GM13976 (cell line): ENCODE results near the gene NRSN2.

ENCODE experiments used
- DNase-seq: peaks from one replicate; pipeline ENCODE4 v3.0.0; 2012; ENCODE audit warnings: low spot score
- in situ Hi-C: fragments of 300-500 bp; cut with MboI; formaldehyde crosslinking; loops from one replicate; pipeline ENCODE4 v1.12.0; 2022; ENCODE audit warnings: low sequenced_read_pairs, mixed read lengths, inconsistent platforms; ENCODE audit not compliant: unreplicated experiment
- TF ChIP-seq, protein P1 (sequence below): IDR thresholded peaks from 2 replicates; pipeline ENCODE4 v1.5.1; 2012; ENCODE audit warnings: borderline replicate concordance, mild to moderate bottlenecking; ENCODE audit not compliant: insufficient read depth; ENCODE audit errors: extremely low read depth, missing control alignments, control extremely low read depth

The NRSN2 gene

DNA sequence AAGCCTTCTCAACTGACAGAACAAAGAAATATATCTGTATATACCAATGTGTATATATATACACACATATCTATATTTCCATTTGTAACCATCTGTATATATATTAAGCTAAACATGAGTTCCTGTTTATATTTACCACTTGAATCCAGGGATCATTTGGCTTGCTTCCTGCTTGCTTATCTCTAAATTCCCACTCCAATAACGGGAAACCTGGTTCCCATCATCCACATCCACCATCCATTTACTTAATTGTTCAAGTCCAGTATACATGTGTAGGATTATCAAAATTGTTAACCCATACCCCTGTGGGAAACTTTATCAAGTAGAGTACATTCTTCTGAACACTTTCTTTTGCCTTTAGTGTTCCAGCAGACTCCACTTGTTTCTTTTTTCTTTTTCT is 34.0 kb upstream of the NRSN2 start:
- TF ChIP-seq, protein P1, sequence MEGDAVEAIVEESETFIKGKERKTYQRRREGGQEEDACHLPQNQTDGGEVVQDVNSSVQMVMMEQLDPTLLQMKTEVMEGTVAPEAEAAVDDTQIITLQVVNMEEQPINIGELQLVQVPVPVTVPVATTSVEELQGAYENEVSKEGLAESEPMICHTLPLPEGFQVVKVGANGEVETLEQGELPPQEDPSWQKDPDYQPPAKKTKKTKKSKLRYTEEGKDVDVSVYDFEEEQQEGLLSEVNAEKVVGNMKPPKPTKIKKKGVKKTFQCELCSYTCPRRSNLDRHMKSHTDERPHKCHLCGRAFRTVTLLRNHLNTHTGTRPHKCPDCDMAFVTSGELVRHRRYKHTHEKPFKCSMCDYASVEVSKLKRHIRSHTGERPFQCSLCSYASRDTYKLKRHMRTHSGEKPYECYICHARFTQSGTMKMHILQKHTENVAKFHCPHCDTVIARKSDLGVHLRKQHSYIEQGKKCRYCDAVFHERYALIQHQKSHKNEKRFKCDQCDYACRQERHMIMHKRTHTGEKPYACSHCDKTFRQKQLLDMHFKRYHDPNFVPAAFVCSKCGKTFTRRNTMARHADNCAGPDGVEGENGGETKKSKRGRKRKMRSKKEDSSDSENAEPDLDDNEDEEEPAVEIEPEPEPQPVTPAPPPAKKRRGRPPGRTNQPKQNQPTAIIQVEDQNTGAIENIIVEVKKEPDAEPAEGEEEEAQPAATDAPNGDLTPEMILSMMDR = no peak
- DNase-seq = no peak
- in situ Hi-C loops = no loop called here

DNA sequence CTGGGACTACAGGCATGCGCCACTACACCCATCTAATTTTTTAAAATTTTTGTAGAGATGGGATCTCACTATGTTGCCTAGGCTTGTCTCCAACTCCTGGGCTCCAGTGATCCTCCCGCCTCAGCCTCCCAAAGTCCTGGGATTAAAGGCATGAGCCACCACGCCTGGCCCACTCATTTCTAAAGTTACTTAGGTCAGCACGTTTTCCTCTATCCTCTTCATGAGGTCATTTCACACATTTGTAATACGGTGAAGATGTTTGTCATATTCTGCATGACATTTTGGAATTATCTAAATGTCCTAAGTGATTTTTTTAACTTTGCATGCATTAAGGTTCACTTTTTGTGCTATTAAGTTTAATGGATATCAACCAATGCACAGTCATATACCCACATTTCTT is 33.5 kb upstream of the NRSN2 start:
- DNase-seq = no peak
- TF ChIP-seq, protein P1 = no peak
- in situ Hi-C loops = no loop called here

DNA sequence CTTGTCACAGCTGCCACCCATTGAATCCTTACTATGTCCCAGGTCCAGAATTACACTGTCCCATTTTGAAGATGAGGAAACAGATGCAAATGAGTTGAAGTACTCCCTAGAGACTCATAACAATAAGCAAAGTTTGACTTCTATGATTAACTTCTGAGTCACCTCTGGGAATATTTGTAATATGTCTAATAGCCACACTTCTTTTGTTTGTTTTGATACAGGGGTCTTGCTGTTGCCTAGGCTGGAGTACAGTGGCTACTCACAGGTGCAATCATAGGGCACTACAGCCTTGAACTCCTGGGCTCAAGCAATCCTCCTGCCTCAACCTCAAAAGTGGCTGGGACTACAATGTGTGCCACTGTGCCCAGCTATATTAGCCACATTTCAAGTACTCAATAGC is 33.0 kb upstream of the NRSN2 start:
- in situ Hi-C loops = no loop called here
- TF ChIP-seq, protein P1 = no peak
- DNase-seq = no peak

DNA sequence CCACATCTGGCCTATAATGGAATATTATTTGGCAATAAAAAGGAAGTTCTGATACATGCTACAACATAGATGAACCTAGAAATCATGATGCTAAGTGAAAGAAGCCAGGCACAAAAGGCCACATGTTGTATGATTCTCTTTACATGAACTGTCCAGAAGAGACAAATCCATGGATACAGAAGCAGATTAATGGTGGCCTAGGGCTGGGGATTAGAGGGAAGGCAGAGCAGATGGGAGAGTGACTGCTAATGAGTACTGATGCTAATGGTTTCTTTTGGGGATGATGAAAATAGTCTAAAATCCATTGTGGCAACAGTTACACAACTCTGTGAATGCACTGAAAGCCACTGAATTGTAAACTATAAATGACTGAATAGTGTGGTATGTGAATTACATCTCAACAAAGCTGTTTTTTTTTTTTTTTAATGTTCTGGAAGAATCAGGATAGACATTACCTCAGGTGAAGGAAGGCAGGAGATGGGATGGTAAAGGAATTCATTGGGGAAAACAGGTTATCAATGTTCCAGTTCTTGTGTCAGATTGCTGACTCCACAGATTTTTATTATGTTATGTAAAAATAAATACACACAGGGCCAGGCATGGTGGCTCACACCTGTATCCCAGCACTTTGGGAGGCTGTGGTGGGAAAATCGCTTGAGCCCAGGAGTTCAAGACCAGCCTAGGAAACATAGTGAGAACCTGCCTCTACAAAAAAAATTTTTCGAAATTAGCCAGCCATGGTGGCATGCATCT is 30.4 kb upstream of the NRSN2 start:
- in situ Hi-C loops = no loop called here
- no peak for DNase-seq
- TF ChIP-seq, protein P1 = no peak

DNA sequence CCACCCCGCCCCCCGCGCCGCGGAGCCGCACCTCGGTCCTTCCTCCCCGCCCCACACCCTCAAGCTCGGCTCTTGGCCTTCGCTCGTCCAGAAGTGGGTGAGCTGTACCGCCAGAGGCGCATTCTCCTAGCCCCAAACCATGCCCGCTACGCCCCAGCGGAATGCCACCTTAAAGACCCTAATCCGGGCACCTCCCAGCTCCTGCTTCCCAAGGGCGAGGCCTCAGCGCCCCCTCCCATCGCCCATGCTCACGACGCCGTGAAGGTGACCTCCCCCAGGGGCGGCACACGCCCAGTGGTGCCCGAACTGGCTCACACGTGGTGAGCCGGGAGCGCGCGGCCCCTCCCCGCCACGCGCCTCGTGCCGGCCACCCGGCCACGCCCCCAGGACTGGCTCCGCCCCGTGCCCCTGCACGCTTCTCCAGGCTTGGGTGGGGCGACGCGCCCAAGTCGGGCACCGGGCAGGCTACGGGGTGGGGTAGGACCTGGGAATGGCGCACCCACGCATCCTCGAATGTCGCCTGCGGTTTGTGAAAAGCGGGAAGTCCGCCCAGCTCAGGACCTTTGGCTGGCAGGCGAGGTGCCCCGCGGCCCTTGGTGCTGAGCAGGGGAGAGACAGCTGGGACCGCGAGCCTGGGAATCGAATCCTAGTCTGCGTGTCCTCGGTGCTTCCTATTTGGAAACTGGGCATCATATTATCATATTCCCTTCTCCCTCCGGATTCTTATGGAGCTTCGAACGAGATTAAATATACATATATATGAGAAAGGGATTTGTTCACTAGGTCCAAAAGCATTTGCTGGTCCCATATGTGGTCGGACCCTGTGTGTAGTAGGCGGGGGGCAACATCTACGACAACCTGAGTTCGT is 22.5 kb upstream of the NRSN2 start:
- in situ Hi-C loops = no loop called here
- peak; percentile 90 for DNase-seq
- TF ChIP-seq, protein P1 = peak; percentile 23

DNA sequence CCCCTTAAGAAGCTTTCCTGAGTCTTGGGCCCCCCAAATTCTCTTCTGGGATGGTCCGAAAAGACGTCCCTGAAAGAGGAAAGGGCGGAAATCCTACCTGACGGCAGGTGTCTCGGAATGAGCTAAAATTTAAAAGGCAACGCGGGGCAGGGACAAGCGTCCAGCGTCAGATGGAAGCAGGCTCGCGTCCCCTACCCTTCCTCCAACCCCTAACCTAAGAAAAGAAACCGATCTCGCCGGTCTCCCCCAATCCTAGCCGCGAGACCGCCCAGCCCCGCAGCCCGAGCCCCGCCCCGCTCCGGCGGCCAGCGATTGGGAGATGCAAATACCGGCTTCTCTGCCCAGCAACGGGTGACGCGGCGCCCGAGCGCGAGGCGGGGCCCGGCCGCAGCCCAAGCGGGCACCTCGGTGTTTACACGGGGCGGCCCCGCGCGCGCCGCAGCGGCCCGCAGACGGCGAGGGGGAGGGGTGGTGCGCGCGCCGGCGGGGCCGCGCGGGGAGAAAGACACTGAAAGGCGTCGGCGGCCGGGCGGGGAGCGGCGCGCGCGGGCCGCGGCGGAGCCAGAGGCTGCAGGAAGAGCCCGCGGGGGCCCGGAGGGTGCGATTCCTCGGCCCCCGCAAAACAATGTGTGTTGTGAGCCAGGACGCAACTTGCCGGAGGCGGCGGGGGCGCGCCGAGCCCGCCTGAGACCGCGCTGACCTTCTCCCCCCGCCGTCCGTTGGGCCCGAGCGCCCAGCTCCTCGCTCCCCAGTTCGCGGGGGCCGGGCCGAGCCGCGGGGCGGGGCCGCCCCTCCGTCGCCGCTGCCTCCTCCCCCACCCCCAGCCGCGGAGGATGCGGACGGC is 21.6 kb upstream of the NRSN2 start, which contains the start of gene SOX12:
TSS of gene SOX12 (plus strand) at position 508 of the 844 bp plus-strand sequence. CDS start 373 bp downstream, outside the sequence.
- TF ChIP-seq, protein P1 = no peak
- in situ Hi-C loops = no loop called here
- DNase-seq = peak; percentile 96
